H1 (cell line): Measurements from ENCODE around the gene ZSCAN5A. TPM values are rescaled to one million over a fixed set of nuclear protein-coding genes. Genes with fewer than 3 reads are reported as not detected.

Experiments
- CTCF ChIA-PET: fragments of 300-600 bp; sonication (Branson Sonifier 250); formaldehyde crosslinking; loops from one replicate; lab custom pipeline; 2021; ENCODE audit not compliant: partially characterized antibody; lab: Charles Lee
- POLR2A ChIA-PET: fragments of 300-600 bp; sonication (Branson Sonifier 250); formaldehyde crosslinking; loops from one replicate; lab custom pipeline; 2021; ENCODE audit warnings: inconsistent platforms; ENCODE audit not compliant: partially characterized antibody; lab: Charles Lee
- DNase-seq, 2 experiments: peaks; one replicate each; pipeline versions ENCODE4 v3.0.0 to v3.0.0-alpha.2; 2010 to 2022; ENCODE audit warnings: low spot score in 2 of 2, low read depth in 1 of 2, mixed read lengths in 1 of 2
- FAIRE-seq: peaks from 2 replicates; lab custom pipeline; 2011; peaks lifted over from hg19 to GRCh38; lab: Jason Lieb, UNC
- H2AFZ ChIP-seq: 2 replicates; pipeline ENCODE4 v1.8.1; 2012; ENCODE audit warnings: low read length, inconsistent platforms
- H2AK5ac ChIP-seq: 2 replicates; pipeline ENCODE4 v1.6.1; 2013; ENCODE audit warnings: low read depth, low read length
- H2BK120ac ChIP-seq: replicated peaks from 2 replicates; pipeline ENCODE3; 2013; ENCODE audit warnings: low read depth, low read length, inconsistent platforms
- H2BK12ac ChIP-seq: 2 replicates; pipeline ENCODE4 v1.6.1; 2013; ENCODE audit warnings: low read depth, low read length
- H2BK15ac ChIP-seq: 2 replicates; pipeline ENCODE4 v1.6.1; 2013; ENCODE audit warnings: low read length
- H2BK20ac ChIP-seq: 2 replicates; pipeline ENCODE4 v1.6.1; 2013; ENCODE audit warnings: low read length
- H2BK5ac ChIP-seq: 2 replicates; pipeline ENCODE4 v1.6.1; 2013; ENCODE audit warnings: low read depth, low read length
- H3K14ac ChIP-seq: 2 replicates; pipeline ENCODE4 v1.6.1; 2013; ENCODE audit warnings: inconsistent platforms; ENCODE audit not compliant: insufficient read length
- H3K18ac ChIP-seq: 2 replicates; pipeline ENCODE4 v1.6.1; 2013; ENCODE audit warnings: low read length; ENCODE audit errors: extremely low read depth
- H3K23ac ChIP-seq: 2 replicates; pipeline ENCODE4 v1.6.1; 2013; ENCODE audit warnings: inconsistent platforms; ENCODE audit not compliant: insufficient read length
- H3K23me2 ChIP-seq: 2 replicates; pipeline ENCODE4 v1.6.1; 2013; ENCODE audit warnings: low read depth, low read length
- H3K27ac ChIP-seq: 2 replicates; pipeline ENCODE4 v1.6.1; 2011; ENCODE audit warnings: low read depth, low read length, inconsistent platforms
- H3K27me3 ChIP-seq, 4 experiments: replicated peaks in 1 of 4; 1 replicate in 1 of 4; 2 replicates in 3 of 4; pipeline versions ENCODE4 v1.6.1 to v1.8.1; 2011 to 2013; ENCODE audit warnings: low read length in 3 of 4, mild to moderate bottlenecking in 3 of 4, inconsistent platforms in 2 of 4, mixed read lengths in 2 of 4, moderate library complexity in 1 of 4; ENCODE audit not compliant: control insufficient read depth in 3 of 4, insufficient read depth in 3 of 4; ENCODE audit errors: extremely low read depth in 1 of 4
- H3K36me3 ChIP-seq, 4 experiments: 2 replicates each; pipeline versions ENCODE4 v1.6.1 to v1.8.1; 2011 to 2013; ENCODE audit warnings: mild to moderate bottlenecking in 4 of 4, low read length in 3 of 4, moderate library complexity in 2 of 4, control low read depth in 1 of 4, inconsistent platforms in 1 of 4; ENCODE audit not compliant: insufficient read depth in 4 of 4, control insufficient read depth in 2 of 4
- H3K4ac ChIP-seq: replicated peaks from 2 replicates; pipeline ENCODE3; 2013; ENCODE audit warnings: low read length, low read depth, mixed read lengths, inconsistent platforms; ENCODE audit not compliant: insufficient read length
- H3K4me1 ChIP-seq, 4 experiments: replicated peaks in 1 of 4; 1 replicate in 1 of 4; 2 replicates in 3 of 4; pipeline versions ENCODE4 v1.6.1 to v1.8.1; 2011 to 2013; ENCODE audit warnings: low read length in 3 of 4, inconsistent platforms in 2 of 4, mixed read lengths in 1 of 4; ENCODE audit not compliant: insufficient read depth in 4 of 4, control insufficient read depth in 3 of 4
- H3K4me2 ChIP-seq, 2 experiments: 2 replicates each; pipeline versions ENCODE4 v1.6.1 to v1.8.1; 2011 to 2013; ENCODE audit warnings: low read depth in 2 of 2, low read length in 2 of 2, control low read depth in 1 of 2, inconsistent platforms in 1 of 2, mild to moderate bottlenecking in 1 of 2; ENCODE audit not compliant: insufficient read depth in 1 of 2
- H3K4me3 ChIP-seq, 4 experiments: fragments of 200-600, 300-600 bp in 1 of 4; sonication (generic), shearing (Covaris generic), sonication (Bioruptor Twin) in 1 of 4; 2 replicates each; pipeline versions ENCODE4 v1.5.1 to v1.8.1; 2011 to 2016; ENCODE audit warnings: low read length in 4 of 4, low read depth in 3 of 4, control low read depth in 2 of 4, inconsistent platforms in 2 of 4, mild to moderate bottlenecking in 2 of 4, mixed read lengths in 1 of 4, moderate library complexity in 1 of 4; ENCODE audit not compliant: insufficient read depth in 2 of 4; ENCODE audit errors: extremely low read depth in 1 of 4
- H3K56ac ChIP-seq: replicated peaks from 2 replicates; pipeline ENCODE3; 2013; ENCODE audit warnings: low read depth, mild to moderate bottlenecking, mixed read lengths, low read length, inconsistent platforms; ENCODE audit not compliant: insufficient read length
- H3K79me1 ChIP-seq: 2 replicates; pipeline ENCODE4 v1.6.1; 2013; ENCODE audit warnings: low read depth, low read length, control low read depth
- H3K79me2 ChIP-seq, 2 experiments: 2 replicates each; pipeline versions ENCODE4 v1.6.1 to v1.8.1; 2012 to 2013; ENCODE audit warnings: low read length in 2 of 2, mild to moderate bottlenecking in 2 of 2, inconsistent platforms in 1 of 2; ENCODE audit not compliant: insufficient read depth in 2 of 2, control insufficient read depth in 1 of 2
- H3K9ac ChIP-seq, 4 experiments: replicated peaks in 1 of 4; 1 replicate in 1 of 4; 2 replicates in 3 of 4; pipeline versions ENCODE4 v1.6.1 to v1.8.1; 2011 to 2013; ENCODE audit warnings: low read depth in 3 of 4, low read length in 3 of 4, control low read depth in 2 of 4, mild to moderate bottlenecking in 2 of 4, moderate library complexity in 2 of 4, inconsistent platforms in 1 of 4; ENCODE audit errors: extremely low read depth in 1 of 4
- H3K9me3 ChIP-seq, 2 experiments: 2 replicates each; pipeline versions ENCODE4 v1.6.1 to v1.8.1; 2012 to 2013; ENCODE audit warnings: mild to moderate bottlenecking in 2 of 2, moderate library complexity in 2 of 2, control low read depth in 1 of 2, inconsistent platforms in 1 of 2, low read depth in 1 of 2, low read length in 1 of 2, mixed read lengths in 1 of 2; ENCODE audit not compliant: insufficient read depth in 2 of 2
- H4K20me1 ChIP-seq, 2 experiments: replicated peaks in 1 of 2; 2 replicates each; pipeline versions ENCODE3 to v1.8.1; 2011 to 2013; ENCODE audit warnings: inconsistent platforms in 2 of 2, low read length in 2 of 2, mild to moderate bottlenecking in 1 of 2; ENCODE audit not compliant: insufficient read depth in 2 of 2, control insufficient read depth in 1 of 2
- H4K5ac ChIP-seq: 2 replicates; pipeline ENCODE4 v1.6.1; 2013; ENCODE audit warnings: low read length, low read depth, mixed read lengths, inconsistent platforms; ENCODE audit not compliant: insufficient read length
- H4K8ac ChIP-seq: 2 replicates; pipeline ENCODE4 v1.8.0; 2013; ENCODE audit warnings: mild to moderate bottlenecking, moderate library complexity, low read length, inconsistent platforms; ENCODE audit not compliant: insufficient read depth; ENCODE audit errors: extremely low read depth
- H4K91ac ChIP-seq: replicated peaks from 2 replicates; pipeline ENCODE3; 2013; ENCODE audit warnings: low read length, mixed read lengths, inconsistent platforms; ENCODE audit not compliant: insufficient read length
- ASH2L ChIP-seq: fragments of 200-600, 300-600 bp; sonication (generic); IDR thresholded peaks from one replicate; pipeline ENCODE4 v1.7.1; 2017; ENCODE audit warnings: low read length
- RAD21 ChIP-seq, 2 experiments: IDR thresholded peaks in 1 of 2; conservative IDR thresholded peaks in 1 of 2; 2 replicates each; pipeline ENCODE4 v1.6.1; 2011; ENCODE audit warnings: low read depth in 2 of 2, low read length in 2 of 2, improper control_type of control experiment in 1 of 2, inconsistent platforms in 1 of 2, mild to moderate bottlenecking in 1 of 2, moderate library complexity in 1 of 2
- WGBS, 2 experiments: shearing (Covaris generic) in 1 of 2; methylation state at CpG; one replicate each; pipeline versions ENCODE4 v1.1.6 to v1.1.7; 2013 to 2015; ENCODE audit warnings: low lambda C conversion rate in 2 of 2, mixed read lengths in 2 of 2, inconsistent platforms in 1 of 2, low coverage in 1 of 2, missing lambda C conversion rate in 1 of 2; ENCODE audit not compliant: insufficient replicate concordance in 2 of 2, insufficient coverage in 1 of 2, insufficient read length in 1 of 2; ENCODE audit errors: extremely low coverage in 1 of 2, missing lambda C conversion rate in 1 of 2; 5-methylcytosine and 5-hydroxymethylcytosine counted together
- polyA plus RNA-seq, 7 experiments: library from polyadenylated mRNA; depleted of rRNA in 3 of 7; stranded (reverse) in 5 of 7; unstranded in 2 of 7; fragments of >200 nt in 5 of 7; fragments of 200-250 nt in 2 of 7; gene quantifications; 1 replicate in 5 of 7; 2 replicates in 1 of 7; 4 replicates in 1 of 7; pipeline versions ENCODE4 v1.2.1 to v1.2.3, GENCODE V29; 2011 to 2013; ENCODE audit warnings: missing spikeins in 2 of 7, mixed read lengths in 2 of 7
- total RNA-seq: library from RNA; stranded (reverse); fragmentation: NEBNext Ultra II Directional; extraction: Animal tissue kit (Norgen Biotek cat#: 25700); gene quantifications from 2 replicates; pipeline ENCODE4 v1.2.1, GENCODE V29; 2021
- TF ChIP-seq, protein P1 (sequence below), 3 experiments: IDR thresholded peaks; 1 replicate in 2 of 3; 2 replicates in 1 of 3; pipeline versions ENCODE4 v1.5.1 to v1.6.1; 2011; ENCODE audit warnings: low read length in 3 of 3, mild to moderate bottlenecking in 3 of 3, inconsistent platforms in 2 of 3, low read depth in 1 of 3, moderate library complexity in 1 of 3; ENCODE audit not compliant: insufficient read depth in 1 of 3; ENCODE audit errors: control extremely low read depth in 1 of 3

ZSCAN5A gene
- total and polyA plus RNA-seq, 2 of the 8 experiments (the other 6 are each of a cell fraction or from before 2014, with no cell fraction given) = 8.6 to 11.0 TPM

DNA sequence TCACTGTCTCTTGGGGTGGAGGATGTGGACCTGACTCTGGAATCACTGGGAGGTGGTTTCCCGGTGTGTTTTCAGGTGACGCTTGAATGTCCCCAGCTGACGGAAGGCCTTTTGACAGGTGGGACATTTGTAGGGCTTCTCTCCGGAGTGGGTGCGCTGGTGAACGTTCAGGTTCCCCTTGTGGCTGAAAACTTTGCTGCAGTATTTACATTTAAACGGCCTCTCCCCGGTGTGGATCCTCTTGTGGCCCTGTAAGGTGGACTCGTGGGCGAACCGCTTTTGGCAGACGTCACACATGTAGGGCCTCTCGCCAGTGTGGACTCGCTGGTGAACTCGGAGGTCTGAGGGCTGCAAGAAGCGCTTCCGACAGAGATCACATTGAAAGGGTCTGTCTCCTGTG lies 124.9 kb downstream of the ZSCAN5A start:
- CTCF ChIA-PET = interaction anchor here (1.0 to 4.2 kb wide), 9 partner anchors 11 to 114 kb away, joined by 3 to 38 read pairs (median 4); partner anchors contain the start of gene GALP
- Histone ChIP-seq H3K23ac (no peak overlapping the region), H4K8ac (no peak overlapping the region), H2BK15ac (no peak overlapping the region), H3K4me2 (no peak overlapping the region), H2AK5ac (no peak overlapping the region), H2BK120ac (no peak overlapping the region), H3K4ac (no peak overlapping the region), H2BK12ac (no peak overlapping the region), H3K56ac (no peak overlapping the region), H4K91ac (no peak overlapping the region), H2BK5ac (no peak overlapping the region), H3K18ac (no peak overlapping the region), H2AFZ (no peak overlapping the region), H4K5ac (no peak overlapping the region), H3K79me1 (no peaks in the 10 kb centered on the region), H3K9me3 (no peaks in the 10 kb centered on the region), H3K14ac (no peak overlapping the region), H3K23me2 (no peaks in the 10 kb centered on the region), H2BK20ac (no peak overlapping the region), H3K36me3 (no peaks in the 10 kb centered on the region), H3K9ac (no peak overlapping the region), H3K4me1 (no peaks in the 10 kb centered on the region), H3K27me3 (no peaks in the 10 kb centered on the region), H3K27ac (no peak overlapping the region), H4K20me1 (no peaks in the 10 kb centered on the region), H3K79me2 (no peaks in the 10 kb centered on the region), H3K4me3 (no peak overlapping the region)
- WGBS, 2 experiments = 89% methylated on average over 17 of the region's 17 CpGs; no CpG with 5 or more reads in 1 of the 2 experiments
- no peak for DNase-seq
- no peak for FAIRE-seq
- POLR2A ChIA-PET = no interaction called here
- no peak for TF ChIP-seq ASH2L
- TF ChIP-seq RAD21 (IDR thresholded peaks at IDR 0.05 in 1 of 2, conservative IDR thresholded peaks at IDR 0.05 in 1 of 2; ENCODE audit: low read depth in 2 of 2, low read length in 2 of 2) = 0 out of 4 replicates have a peak, but pooled peaks of 1 of the 2 experiments have one; percentile 1
- TF ChIP-seq, protein P1, sequence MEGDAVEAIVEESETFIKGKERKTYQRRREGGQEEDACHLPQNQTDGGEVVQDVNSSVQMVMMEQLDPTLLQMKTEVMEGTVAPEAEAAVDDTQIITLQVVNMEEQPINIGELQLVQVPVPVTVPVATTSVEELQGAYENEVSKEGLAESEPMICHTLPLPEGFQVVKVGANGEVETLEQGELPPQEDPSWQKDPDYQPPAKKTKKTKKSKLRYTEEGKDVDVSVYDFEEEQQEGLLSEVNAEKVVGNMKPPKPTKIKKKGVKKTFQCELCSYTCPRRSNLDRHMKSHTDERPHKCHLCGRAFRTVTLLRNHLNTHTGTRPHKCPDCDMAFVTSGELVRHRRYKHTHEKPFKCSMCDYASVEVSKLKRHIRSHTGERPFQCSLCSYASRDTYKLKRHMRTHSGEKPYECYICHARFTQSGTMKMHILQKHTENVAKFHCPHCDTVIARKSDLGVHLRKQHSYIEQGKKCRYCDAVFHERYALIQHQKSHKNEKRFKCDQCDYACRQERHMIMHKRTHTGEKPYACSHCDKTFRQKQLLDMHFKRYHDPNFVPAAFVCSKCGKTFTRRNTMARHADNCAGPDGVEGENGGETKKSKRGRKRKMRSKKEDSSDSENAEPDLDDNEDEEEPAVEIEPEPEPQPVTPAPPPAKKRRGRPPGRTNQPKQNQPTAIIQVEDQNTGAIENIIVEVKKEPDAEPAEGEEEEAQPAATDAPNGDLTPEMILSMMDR (IDR thresholded peaks at IDR 0.05; ENCODE audit: control extremely low read depth in 1 of 3, insufficient read depth in 1 of 3, low read depth in 1 of 3, low read length in 3 of 3) = peak in 1 of 3 experiments; percentile 20; a peak in 1 of 4 replicates
